ENCODE results near the gene FAM50B. TPM values are rescaled to one million over a fixed set of nuclear protein-coding genes. Genes with fewer than 3 reads are reported as not detected.

Gene FAM50B
- total RNA-seq, 1 donor from 2014 or later, result 3.8 TPM

GRCh38 chr6:3899970-3900439 is 50.8 kb downstream of the FAM50B start:
- H3K27me3 Mint-ChIP-seq (ENCODE audit: unreplicated experiment), result peaks cover 3% of the 10 kb centered on the region
- H3K27ac Mint-ChIP-seq (ENCODE audit: unreplicated experiment), result no peak overlapping the region
- H3K4me3 Mint-ChIP-seq (ENCODE audit: unreplicated experiment), result no peak overlapping the region
- no peaks in the 10 kb centered on the region for H3K36me3 Mint-ChIP-seq (ENCODE audit: low read depth, unreplicated experiment)
- TF ChIP-seq CTCF (IDR thresholded peaks at IDR 0.05; ENCODE audit: unreplicated experiment), result no peak
- H3K4me1 Mint-ChIP-seq (ENCODE audit: unreplicated experiment), result peaks cover 14% of the 10 kb centered on the region
- no peak for DNase-seq (ENCODE audit: low spot score)
- H3K9me3 Mint-ChIP-seq (ENCODE audit: unreplicated experiment), result no peaks in the 10 kb centered on the region

Other genes with a start within 250 kb of the FAM50B start
- gene PXDC1, start 97.7 kb upstream of the FAM50B start, total RNA-seq (ENCODE audit: unreplicated experiment), result 41.0 TPM
- gene FAM217A, start 229.8 kb downstream of the FAM50B start, total RNA-seq (ENCODE audit: unreplicated experiment), result not detected

All from endothelial cell (in vitro differentiated cells).